AG08396 (cell line): Measurements from ENCODE around the gene LDHB.
"Not testable (repeated sequence)": the region's sequence is repeated elsewhere in the genome, so short reads cannot be mapped to it uniquely, and the experiment has no call there.

ENCODE experiments used
- DNase-seq: peaks from one replicate; pipeline ENCODE4 v3.0.0; 2012; ENCODE audit warnings: low spot score, mixed read lengths

The LDHB gene

GRCh38 chr12:21607701-21608100, 49.9 kb downstream of the LDHB start:
- DNase-seq: no peak

- DNase-seq: no peak
These were observed 51.5 kb downstream of the LDHB start for GRCh38 chr12:21606175-21606574.

- no peak for DNase-seq
These were observed 53.2 kb downstream of the LDHB start, which contains the start of gene GYS2 for GRCh38 chr12:21604245-21605101. Gene GYS2, minus strand, starts transcription at chr12:21604847. Its CDS starts 255 bp downstream, at chr12:21604592.

GRCh38 chr12:21602774-21603173, 54.9 kb downstream of the LDHB start:
- DNase-seq: no peak

- DNase-seq: no peak
These were observed 57.4 kb downstream of the LDHB start for GRCh38 chr12:21600196-21600595.

- DNase-seq: no peak
These were observed 58.3 kb downstream of the LDHB start for GRCh38 chr12:21599143-21599999.

GRCh38 chr12:21598651-21599050, 59.0 kb downstream of the LDHB start:
- DNase-seq: no peak

GRCh38 chr12:21595356-21595755, 62.3 kb downstream of the LDHB start:
- DNase-seq: not testable (repeated sequence)

- no peak for DNase-seq
These were observed 72.2 kb downstream of the LDHB start for GRCh38 chr12:21585485-21585884.
